Caco-2 (cell line): ENCODE measurements around the gene TRAPPC6A. TPM values are rescaled to one million over a fixed set of nuclear protein-coding genes. Genes with fewer than 3 reads are reported as not detected.
A peak's percentile ranks its signal among the peaks of the same experiment; 100 is the strongest.

ENCODE experiments used
- BruUV-seq: library from RNA; stranded (reverse); fragments of 400-500 nt; replicated peaks from 2 replicates; lab custom pipeline; 2021; lab: Mats Ljungman, UMichigan
- CTCF ChIA-PET: fragments of 300-600 bp; sonication (Branson Sonifier 250); formaldehyde crosslinking; loops from one replicate; lab custom pipeline; 2022; ENCODE audit warnings: antibody characterized with exemption; lab: Charles Lee
- POLR2A ChIA-PET: fragments of 300-600 bp; sonication (Branson Sonifier 250); formaldehyde crosslinking; loops from one replicate; lab custom pipeline; 2022; ENCODE audit warnings: antibody characterized with exemption; lab: Charles Lee
- DNase-seq, 2 experiments: peaks; one replicate each; pipeline versions ENCODE4 v3.0.0 to v3.0.0-alpha.2; 2020 to 2022
- H3K27me3 ChIP-seq: replicated peaks from 2 replicates; pipeline ENCODE4 v1.6.0; 2011; ENCODE audit warnings: low read length; ENCODE audit not compliant: control insufficient read depth, insufficient read depth
- H3K36me3 ChIP-seq: 2 replicates; pipeline ENCODE4 v1.5.1; 2011; ENCODE audit warnings: low read length; ENCODE audit not compliant: control insufficient read depth, insufficient read depth
- H3K4me1 ChIP-seq: fragments of 250-450 bp; sonication (Bioruptor Pico); 2 replicates; pipeline ENCODE4 v1.5.1; 2020; ENCODE audit warnings: mild to moderate bottlenecking
- H3K4me3 ChIP-seq: 2 replicates; pipeline ENCODE4 v1.5.1; 2011; ENCODE audit warnings: low read depth, mild to moderate bottlenecking, control low read depth, low read length
- H3K9me3 ChIP-seq: fragments of 250-450 bp; sonication (Bioruptor Pico); 2 replicates; pipeline ENCODE4 v1.5.1; 2020; ENCODE audit warnings: mild to moderate bottlenecking, moderate library complexity
- H3K27ac Mint-ChIP-seq: one replicate; pipeline ENCODE4 v1.8.0; 2022; ENCODE audit warnings: mixed read lengths; ENCODE audit not compliant: unreplicated experiment
- H3K27me3 Mint-ChIP-seq: one replicate; pipeline ENCODE4 v1.8.0; 2022; ENCODE audit warnings: mixed read lengths; ENCODE audit not compliant: insufficient read depth, unreplicated experiment
- H3K36me3 Mint-ChIP-seq: one replicate; pipeline ENCODE4 v1.8.0; 2022; ENCODE audit warnings: mild to moderate bottlenecking, mixed read lengths; ENCODE audit not compliant: insufficient read depth, unreplicated experiment
- H3K4me1 Mint-ChIP-seq: one replicate; pipeline ENCODE4 v1.8.0; 2022; ENCODE audit warnings: low read depth, mixed read lengths; ENCODE audit not compliant: unreplicated experiment
- H3K4me3 Mint-ChIP-seq: one replicate; pipeline ENCODE4 v1.8.0; 2022; ENCODE audit warnings: mild to moderate bottlenecking, moderate library complexity, mixed read lengths; ENCODE audit not compliant: unreplicated experiment
- H3K9me3 Mint-ChIP-seq: one replicate; pipeline ENCODE4 v1.8.0; 2022; ENCODE audit warnings: mixed read lengths; ENCODE audit not compliant: unreplicated experiment
- CTCF ChIP-seq, 2 experiments: fragments of 200-600 bp in 1 of 2; IDR thresholded peaks; 1 replicate in 1 of 2; 2 replicates in 1 of 2; pipeline versions ENCODE4 v1.5.1 to v1.8.0; 2011 to 2022; ENCODE audit warnings: antibody characterized with exemption in 1 of 2, control low read depth in 1 of 2, inconsistent platforms in 1 of 2, low read depth in 1 of 2, low read length in 1 of 2, mild to moderate bottlenecking in 1 of 2, moderate library complexity in 1 of 2; ENCODE audit not compliant: insufficient read depth in 1 of 2, severe bottlenecking in 1 of 2, unreplicated experiment in 1 of 2
- intact Hi-C: fragments of 100-400 bp; cut with micrococcal nuclease; formaldehyde crosslinking; loops from one replicate; pipeline ENCODE4 v1.10.0; 2022; ENCODE audit not compliant: unreplicated experiment
- total RNA-seq: library from RNA; stranded (reverse); gene quantifications from 2 replicates; pipeline ENCODE4 v1.2.3, GENCODE V29; 2022

The TRAPPC6A gene
- total RNA-seq, 1 experiment from 2014 or later = 53.2 TPM

- TF ChIP-seq CTCF (IDR thresholded peaks at IDR 0.05; ENCODE audit: insufficient read depth in 1 of 2, low read depth in 1 of 2, low read length in 1 of 2, severe bottlenecking in 1 of 2, unreplicated experiment in 1 of 2) = no peak
- Mint-ChIP-seq H3K36me3 (peaks cover 18% of the 10 kb centered on the region), H3K27ac (no peak overlapping the region), H3K4me1 (peaks cover 33% of the 10 kb centered on the region), H3K4me3 (no peak overlapping the region), H3K9me3 (no peaks in the 10 kb centered on the region), H3K27me3 (no peaks in the 10 kb centered on the region)
- intact Hi-C loops = no loop called here
- no peaks in the 10 kb centered on the region for H3K27me3 ChIP-seq
- ChIA-PET CTCF (interaction anchor here (1.7 kb wide), 1 partner anchor 43 kb away, joined by 3 read pairs; the partner anchor contains the start of gene NKPD1), POLR2A (interaction anchor here (1.1 kb wide), 1 partner anchor 25 kb away, joined by 4 read pairs; the partner anchor contains the start of gene PPP1R37)
- no TSS peak for BruUV-seq
- H3K36me3 ChIP-seq = no peaks in the 10 kb centered on the region
- peaks cover 22% of the 10 kb centered on the region for H3K4me1 ChIP-seq
- H3K9me3 ChIP-seq = no peaks in the 10 kb centered on the region
- DNase-seq = no peak
- H3K4me3 ChIP-seq = no peak overlapping the region
These were observed 60.4 kb downstream of the TRAPPC6A start for GRCh38 chr19:45117671-45118070.

GRCh38 chr19:45117167-45117594 lies 60.9 kb downstream of the TRAPPC6A start:
- Histone ChIP-seq H3K36me3 (no peaks in the 10 kb centered on the region), H3K27me3 (no peaks in the 10 kb centered on the region), H3K4me3 (no peak overlapping the region), H3K9me3 (no peaks in the 10 kb centered on the region), H3K4me1 (peaks cover 22% of the 10 kb centered on the region)
- H3K27me3 Mint-ChIP-seq = no peaks in the 10 kb centered on the region
- H3K9me3 Mint-ChIP-seq = no peaks in the 10 kb centered on the region
- H3K4me3 Mint-ChIP-seq = no peak overlapping the region
- DNase-seq = no peak
- CTCF ChIA-PET = interaction anchor here (1.7 kb wide), 1 partner anchor 44 kb away, joined by 3 read pairs; the partner anchor contains the start of gene NKPD1
- peak overlapping the region; percentile 49 for H3K27ac Mint-ChIP-seq
- H3K36me3 Mint-ChIP-seq = peaks cover 13% of the 10 kb centered on the region
- peaks cover 33% of the 10 kb centered on the region for H3K4me1 Mint-ChIP-seq
- POLR2A ChIA-PET = interaction anchor here (1.1 kb wide), 1 partner anchor 25 kb away, joined by 4 read pairs; the partner anchor contains the start of gene PPP1R37
- no TSS peak for BruUV-seq
- intact Hi-C loops = no loop called here
- no peak for TF ChIP-seq CTCF (IDR thresholded peaks at IDR 0.05; ENCODE audit: insufficient read depth in 1 of 2, low read depth in 1 of 2, low read length in 1 of 2, severe bottlenecking in 1 of 2, unreplicated experiment in 1 of 2)

DNA sequence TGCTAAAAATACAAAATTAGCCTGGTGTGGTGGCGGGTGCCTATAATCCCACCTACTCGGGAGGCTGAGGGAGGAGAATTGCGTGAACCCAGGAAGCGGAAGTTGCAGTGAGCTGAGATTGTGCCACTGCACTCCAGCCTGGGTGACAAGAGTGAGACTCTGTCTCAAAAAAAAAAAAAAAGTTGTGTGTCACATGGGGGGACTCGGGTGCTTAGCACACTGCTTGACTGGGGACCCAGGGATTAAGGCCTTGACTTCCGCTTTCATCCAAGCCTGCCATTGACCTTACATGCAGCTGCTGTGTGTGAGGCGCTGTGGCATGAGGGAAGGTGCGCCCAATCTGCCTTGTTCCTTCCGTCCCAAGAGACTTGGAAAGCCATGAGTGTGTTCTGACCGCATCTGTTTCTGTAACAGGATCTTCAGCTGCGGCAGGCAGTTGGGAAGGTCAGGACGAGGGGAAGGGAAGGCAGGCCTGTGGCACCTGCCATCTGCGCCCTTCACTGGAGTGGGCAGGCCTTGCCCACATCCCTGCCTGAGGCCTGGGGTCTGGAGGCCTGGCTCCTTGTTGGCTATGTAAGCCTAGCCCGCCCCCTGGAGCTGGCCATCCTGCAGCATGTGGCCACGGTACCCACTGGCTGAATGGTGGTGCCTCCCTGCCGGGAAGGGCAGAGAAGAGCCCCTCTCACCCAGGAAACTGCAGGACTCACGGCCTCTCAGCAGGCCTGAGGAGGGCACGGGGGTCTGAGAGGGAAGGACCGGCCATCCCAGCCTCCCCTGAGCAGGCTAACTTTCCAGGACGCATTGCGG lies 62.0 kb downstream of the TRAPPC6A start:
- no peak for DNase-seq
- H3K9me3 Mint-ChIP-seq = no peaks in the 10 kb centered on the region
- Histone ChIP-seq H3K4me3 (no peak overlapping the region), H3K9me3 (no peaks in the 10 kb centered on the region), H3K4me1 (peaks cover 24% of the 10 kb centered on the region), H3K27me3 (no peaks in the 10 kb centered on the region), H3K36me3 (no peaks in the 10 kb centered on the region)
- BruUV-seq = no TSS peak
- no peak for TF ChIP-seq CTCF (IDR thresholded peaks at IDR 0.05; ENCODE audit: insufficient read depth in 1 of 2, low read depth in 1 of 2, low read length in 1 of 2, severe bottlenecking in 1 of 2, unreplicated experiment in 1 of 2)
- peaks cover 24% of the 10 kb centered on the region for H3K4me1 Mint-ChIP-seq
- no peaks in the 10 kb centered on the region for H3K27me3 Mint-ChIP-seq
- ChIA-PET CTCF (no interaction called here), POLR2A (no interaction called here)
- intact Hi-C loops = no loop called here
- H3K36me3 Mint-ChIP-seq = peaks cover 6% of the 10 kb centered on the region
- no peak overlapping the region for H3K4me3 Mint-ChIP-seq
- no peak overlapping the region for H3K27ac Mint-ChIP-seq
